Gastrocnemius medialis (tissue), 4 donors: ENCODE results near the gene ARHGEF33. TPM values are rescaled to one million over a fixed set of nuclear protein-coding genes. Genes with fewer than 3 reads are reported as not detected.

ENCODE experiments used
- ATAC-seq, 2 donors: fragments of 150-250 bp; one replicate each; pipeline ENCODE4 v1.9.1; 2016
- DNase-seq, 2 donors: peaks; one replicate each; pipeline ENCODE4 v3.0.0-alpha.2; 2019
- H3K27ac ChIP-seq, 4 donors: fragments of 200-600 bp; sonication (generic); 1 replicate in 1 of 4; 2 replicates in 3 of 4; pipeline ENCODE4 v1.5.1; 2016 to 2018; ENCODE audit warnings: mild to moderate bottlenecking in 2 of 4, moderate library complexity in 1 of 4
- H3K27me3 ChIP-seq, 3 donors: fragments of 200-600 bp; sonication (generic) in 2 of 3; 1 replicate in 1 of 3; 2 replicates in 2 of 3; pipeline versions ENCODE4 v1.5.1 to v1.6.0; 2016 to 2019; ENCODE audit warnings: mild to moderate bottlenecking in 1 of 3, moderate library complexity in 1 of 3
- H3K36me3 ChIP-seq, 2 donors: fragments of 200-600 bp; sonication (generic) in 1 of 2; one replicate each; pipeline ENCODE4 v1.5.1; 2017 to 2018
- H3K4me1 ChIP-seq, 2 donors: fragments of 200-600 bp; sonication (generic) in 1 of 2; one replicate each; pipeline ENCODE4 v1.5.1; 2016 to 2017; ENCODE audit warnings: mild to moderate bottlenecking in 2 of 2
- H3K4me3 ChIP-seq, 4 donors: fragments of 200-600 bp; sonication (generic) in 3 of 4; 1 replicate in 1 of 4; 2 replicates in 3 of 4; pipeline ENCODE4 v1.5.1; 2016 to 2019; ENCODE audit warnings: mild to moderate bottlenecking in 2 of 4
- H3K9me3 ChIP-seq, 3 donors: fragments of 200-600 bp; sonication (generic) in 2 of 3; 1 replicate in 1 of 3; 2 replicates in 2 of 3; pipeline ENCODE4 v1.5.1; 2016 to 2019
- POLR2A ChIP-seq, 2 donors: fragments of 450-650 bp; IDR thresholded peaks; one replicate each; pipeline ENCODE4 v1.6.1; 2017; ENCODE audit warnings: antibody characterized with exemption in 2 of 2, mild to moderate bottlenecking in 2 of 2, moderate library complexity in 2 of 2
- in situ Hi-C, 4 donors: fragments of 200-750 bp; cut with MboI; loops; one replicate each; pipeline versions ENCODE4 v1.15.0 to v1.8.0; 2017; ENCODE audit warnings: low sequenced_read_pairs in 4 of 4
- intact Hi-C: fragments of 100-400 bp; cut with DNase I; formaldehyde crosslinking; loops from one replicate; pipeline ENCODE4 v1.15.1; 2023; ENCODE audit warnings: low total_unique reads
- total RNA-seq, 4 donors: library from RNA; depleted of rRNA; stranded (reverse); fragments of >200 nt; gene quantifications; one replicate each; pipeline versions ENCODE4 v1.1.0 to v1.2.3, GENCODE V29; 2016
- TF ChIP-seq, protein P1 (sequence below), 5 experiments: fragments of 450-650 bp in 3 of 5; fragments of 200-600 bp in 2 of 5; sonication (generic) in 2 of 5; IDR thresholded peaks in 4 of 5; conservative IDR thresholded peaks in 1 of 5; 1 replicate in 4 of 5; 2 replicates in 1 of 5; pipeline ENCODE4 v1.5.1; 2016 to 2019; ENCODE audit warnings: antibody characterized with exemption in 5 of 5, mild to moderate bottlenecking in 3 of 5, moderate library complexity in 3 of 5

ARHGEF33 gene
- total RNA-seq, 4 donors from 2014 or later = 0.07 to 4.5 (median 0.52) TPM; not detected in 1

DNA sequence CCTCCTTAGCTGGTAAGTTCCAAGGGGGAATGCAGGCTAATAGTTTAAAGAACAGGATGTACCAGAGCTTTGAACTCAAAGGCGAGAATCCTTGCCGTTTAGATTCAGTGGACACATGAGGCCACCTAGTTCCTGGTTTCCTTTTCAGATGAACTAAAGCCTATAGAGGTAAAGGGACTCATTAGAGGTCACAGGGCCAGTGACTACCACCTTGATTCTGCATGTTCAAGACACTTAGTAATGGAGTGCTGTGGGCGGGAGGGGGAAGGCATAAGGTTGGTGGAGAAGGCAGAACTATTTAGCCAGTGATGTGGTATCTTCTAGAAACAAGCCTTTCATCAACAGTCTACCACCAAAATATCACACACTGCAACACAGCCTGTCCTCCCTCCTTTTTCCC is 47.9 kb downstream of the ARHGEF33 start:
- intact Hi-C loops = no loop called here
- Histone ChIP-seq H3K27ac (no peak overlapping the region), H3K4me1 (no peaks in the 10 kb centered on the region), H3K27me3 (no peaks in the 10 kb centered on the region), H3K36me3 (no peaks in the 10 kb centered on the region), H3K4me3 (no peak overlapping the region), H3K9me3 (no peaks in the 10 kb centered on the region)
- ATAC-seq = no peak
- DNase-seq = no peak
- no peak for TF ChIP-seq POLR2A (IDR thresholded peaks at IDR 0.05)
- TF ChIP-seq, protein P1, sequence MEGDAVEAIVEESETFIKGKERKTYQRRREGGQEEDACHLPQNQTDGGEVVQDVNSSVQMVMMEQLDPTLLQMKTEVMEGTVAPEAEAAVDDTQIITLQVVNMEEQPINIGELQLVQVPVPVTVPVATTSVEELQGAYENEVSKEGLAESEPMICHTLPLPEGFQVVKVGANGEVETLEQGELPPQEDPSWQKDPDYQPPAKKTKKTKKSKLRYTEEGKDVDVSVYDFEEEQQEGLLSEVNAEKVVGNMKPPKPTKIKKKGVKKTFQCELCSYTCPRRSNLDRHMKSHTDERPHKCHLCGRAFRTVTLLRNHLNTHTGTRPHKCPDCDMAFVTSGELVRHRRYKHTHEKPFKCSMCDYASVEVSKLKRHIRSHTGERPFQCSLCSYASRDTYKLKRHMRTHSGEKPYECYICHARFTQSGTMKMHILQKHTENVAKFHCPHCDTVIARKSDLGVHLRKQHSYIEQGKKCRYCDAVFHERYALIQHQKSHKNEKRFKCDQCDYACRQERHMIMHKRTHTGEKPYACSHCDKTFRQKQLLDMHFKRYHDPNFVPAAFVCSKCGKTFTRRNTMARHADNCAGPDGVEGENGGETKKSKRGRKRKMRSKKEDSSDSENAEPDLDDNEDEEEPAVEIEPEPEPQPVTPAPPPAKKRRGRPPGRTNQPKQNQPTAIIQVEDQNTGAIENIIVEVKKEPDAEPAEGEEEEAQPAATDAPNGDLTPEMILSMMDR (IDR thresholded peaks at IDR 0.05 in 4 of 5, conservative IDR thresholded peaks at IDR 0.05 in 1 of 5) = no peak
- in situ Hi-C loops = no loop called here

DNA sequence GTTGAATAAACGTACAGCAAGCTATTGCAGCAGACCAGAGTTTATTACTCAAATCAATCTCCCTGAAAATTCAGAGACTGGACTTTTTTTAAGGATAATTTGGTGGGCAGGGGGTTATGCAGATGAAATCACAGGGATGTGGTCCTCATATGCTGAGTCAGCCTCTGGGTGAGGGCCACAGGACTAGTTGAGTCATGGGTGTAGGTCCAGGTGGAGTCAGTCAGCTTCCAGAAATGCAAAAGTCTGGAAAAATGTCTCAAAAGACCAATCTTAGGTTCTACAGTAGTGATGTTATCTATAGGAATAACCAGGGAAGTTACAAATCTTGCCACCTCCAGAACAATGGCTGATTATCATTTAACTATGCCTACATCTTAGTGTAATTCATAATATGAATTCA is 51.1 kb downstream of the ARHGEF33 start:
- no peaks in the 10 kb centered on the region for H3K27me3 ChIP-seq
- in situ Hi-C loops = no loop called here
- no peaks in the 10 kb centered on the region for H3K36me3 ChIP-seq
- H3K9me3 ChIP-seq = no peaks in the 10 kb centered on the region
- no peaks in the 10 kb centered on the region for H3K4me1 ChIP-seq
- intact Hi-C loops = no loop called here
- ATAC-seq (no peak), DNase-seq (no peak)
- H3K4me3 ChIP-seq = no peak overlapping the region
- H3K27ac ChIP-seq = no peak overlapping the region
- TF ChIP-seq POLR2A (IDR thresholded peaks at IDR 0.05) = no peak
- TF ChIP-seq, protein P1 (IDR thresholded peaks at IDR 0.05 in 4 of 5, conservative IDR thresholded peaks at IDR 0.05 in 1 of 5) = no peak

DNA sequence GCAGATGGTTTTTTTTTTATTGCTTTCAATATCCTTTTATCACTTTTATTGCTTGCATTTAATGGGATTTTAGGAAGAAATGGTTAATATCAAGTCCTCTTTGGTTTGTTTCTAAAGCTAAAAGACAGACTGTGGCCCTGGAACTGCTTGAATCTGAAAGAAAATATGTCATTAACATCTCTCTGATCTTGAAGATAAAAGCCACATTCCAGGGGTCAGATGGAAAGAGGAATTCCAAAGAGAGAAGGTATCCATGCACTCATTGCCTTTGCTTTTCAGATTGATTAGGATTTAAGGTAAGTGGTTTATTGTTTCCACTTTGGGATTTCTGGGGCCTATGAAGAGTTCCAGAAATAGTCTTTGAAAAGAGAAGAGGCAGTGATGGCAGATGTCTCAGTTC is 54.1 kb downstream of the ARHGEF33 start:
- TF ChIP-seq, protein P1 (IDR thresholded peaks at IDR 0.05 in 4 of 5, conservative IDR thresholded peaks at IDR 0.05 in 1 of 5) = no peak
- TF ChIP-seq POLR2A (IDR thresholded peaks at IDR 0.05) = no peak
- Histone ChIP-seq H3K4me1 (no peaks in the 10 kb centered on the region), H3K27ac (no peak overlapping the region), H3K4me3 (no peak overlapping the region), H3K9me3 (no peaks in the 10 kb centered on the region), H3K27me3 (no peaks in the 10 kb centered on the region), H3K36me3 (no peaks in the 10 kb centered on the region)
- in situ Hi-C loops (no loop called here), intact Hi-C loops (no loop called here)
- DNase-seq (no peak), ATAC-seq (no peak)

DNA sequence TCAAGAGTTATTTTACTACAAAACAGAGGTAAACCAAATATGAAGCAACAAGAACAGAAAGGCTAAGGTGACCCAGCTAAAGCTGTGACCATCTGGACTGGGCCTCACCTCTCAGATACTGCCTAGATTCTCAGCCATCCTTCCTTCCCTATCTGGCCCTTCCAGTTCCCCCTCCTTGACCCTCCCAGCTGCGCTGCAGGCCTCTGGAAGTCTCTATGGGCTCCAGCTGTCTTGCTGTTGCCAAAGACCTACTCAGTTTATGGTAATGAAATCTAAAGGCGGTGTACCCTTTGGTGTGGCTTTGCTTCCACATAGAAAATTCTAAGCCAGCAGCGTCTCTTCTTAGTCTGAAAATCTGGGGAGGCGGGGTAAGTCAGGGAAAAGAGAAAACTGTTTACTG is 55.7 kb downstream of the ARHGEF33 start:
- Histone ChIP-seq H3K4me1 (no peaks in the 10 kb centered on the region), H3K27me3 (no peaks in the 10 kb centered on the region), H3K27ac (no peak overlapping the region), H3K9me3 (no peaks in the 10 kb centered on the region), H3K4me3 (no peak overlapping the region), H3K36me3 (no peaks in the 10 kb centered on the region)
- no peak for TF ChIP-seq POLR2A (IDR thresholded peaks at IDR 0.05)
- TF ChIP-seq, protein P1 (IDR thresholded peaks at IDR 0.05 in 4 of 5, conservative IDR thresholded peaks at IDR 0.05 in 1 of 5) = no peak
- ATAC-seq (no peak), DNase-seq (no peak)
- intact Hi-C loops (no loop called here), in situ Hi-C loops (no loop called here)

DNA sequence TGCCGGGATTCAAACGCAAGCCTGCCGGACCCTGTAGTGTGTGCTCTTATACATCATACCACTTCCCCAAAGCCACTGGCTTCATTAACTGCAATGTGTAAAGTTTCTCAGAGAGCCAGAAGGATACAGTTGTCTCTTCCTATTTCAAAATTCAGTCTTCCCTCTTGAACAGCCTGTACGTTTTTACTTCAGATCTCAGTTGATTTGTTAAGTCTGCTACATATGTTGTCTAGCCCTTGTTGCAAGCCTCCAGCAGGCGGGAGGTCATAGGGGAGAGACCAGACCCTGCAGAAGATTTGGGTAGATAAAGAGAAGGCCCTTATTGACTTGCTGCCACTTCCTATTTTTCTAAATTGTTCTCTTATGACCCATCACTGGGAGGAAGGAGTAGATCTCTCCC is 56.2 kb downstream of the ARHGEF33 start:
- ATAC-seq (no peak), DNase-seq (no peak)
- intact Hi-C loops = no loop called here
- in situ Hi-C loops = no loop called here
- Histone ChIP-seq H3K27me3 (no peaks in the 10 kb centered on the region), H3K9me3 (no peaks in the 10 kb centered on the region), H3K4me1 (no peaks in the 10 kb centered on the region), H3K36me3 (no peaks in the 10 kb centered on the region), H3K4me3 (no peak overlapping the region), H3K27ac (no peak overlapping the region)
- TF ChIP-seq, protein P1 (IDR thresholded peaks at IDR 0.05 in 4 of 5, conservative IDR thresholded peaks at IDR 0.05 in 1 of 5) = no peak
- no peak for TF ChIP-seq POLR2A (IDR thresholded peaks at IDR 0.05)
